Stimulated activated CD8-positive, alpha-beta memory T cell treated with anti-CD3 and anti-CD28 coated beads, Interleukin-7, amount 100 ng/mL, for 24 hours (primary cell): ENCODE results near the gene RAD51D.
A peak's percentile ranks its signal among the peaks of the same experiment; 100 is the strongest.
"Not testable (repeated sequence)": the region's sequence is repeated elsewhere in the genome, so short reads cannot be mapped to it uniquely, and the experiment has no call there.

Experiments
- DNase-seq: peaks from one replicate; pipeline ENCODE4 v3.0.0-alpha.2; 2020; ENCODE audit warnings: low read depth

The RAD51D gene

GRCh38 chr17:35090707-35091106 is 29.0 kb downstream of the RAD51D start:
- not testable (repeated sequence) for DNase-seq

GRCh38 chr17:35089586-35090296 is 29.9 kb downstream of the RAD51D start:
- DNase-seq, result peak; percentile 8

- peak; percentile 77 for DNase-seq
Measured at GRCh38 chr17:35088881-35089585, 30.6 kb downstream of the RAD51D start.

- no peak for DNase-seq
Measured at GRCh38 chr17:35088356-35088880, 31.2 kb downstream of the RAD51D start.

GRCh38 chr17:35087731-35088355 is 31.8 kb downstream of the RAD51D start:
- no peak for DNase-seq

GRCh38 chr17:35086931-35087573 is 32.6 kb downstream of the RAD51D start:
- no peak for DNase-seq

- DNase-seq, result no peak
Measured at GRCh38 chr17:35086164-35086563, 33.5 kb downstream of the RAD51D start.

GRCh38 chr17:35084987-35085386 is 34.7 kb downstream of the RAD51D start:
- no peak for DNase-seq

GRCh38 chr17:35083071-35083470 is 36.6 kb downstream of the RAD51D start:
- no peak for DNase-seq

GRCh38 chr17:35082073-35082657 is 37.5 kb downstream of the RAD51D start:
- no peak for DNase-seq

- no peak for DNase-seq
Measured at GRCh38 chr17:35081638-35082037, 38.0 kb downstream of the RAD51D start.

- DNase-seq, result no peak
Measured at GRCh38 chr17:35080536-35080935, 39.1 kb downstream of the RAD51D start.

- no peak for DNase-seq
Measured at GRCh38 chr17:35079547-35080423, 39.9 kb downstream of the RAD51D start.

GRCh38 chr17:35076874-35077273 is 42.8 kb downstream of the RAD51D start:
- no peak for DNase-seq

- no peak for DNase-seq
Measured at GRCh38 chr17:35074711-35075707, 44.7 kb downstream of the RAD51D start.

- no peak for DNase-seq
Measured at GRCh38 chr17:35073991-35074627, 45.6 kb downstream of the RAD51D start.

GRCh38 chr17:35073183-35073790 is 46.4 kb downstream of the RAD51D start:
- DNase-seq, result no peak

- DNase-seq, result no peak
Measured at GRCh38 chr17:35069311-35069710, 50.3 kb downstream of the RAD51D start.

GRCh38 chr17:35068249-35068648 is 51.4 kb downstream of the RAD51D start:
- DNase-seq, result no peak
